K562 (cell line): Measurements from ENCODE around the gene BTRC. TPM values are rescaled to one million over a fixed set of nuclear protein-coding genes. Genes with fewer than 3 reads are reported as not detected.

Experiments used
- ATF7 ChIP-seq: fragments of 450-650 bp; IDR thresholded peaks from 2 replicates; pipeline ENCODE4 v1.7.1; 2014; ENCODE audit warnings: mild to moderate bottlenecking, moderate library complexity
- DMBX1 ChIP-seq: fragments of 250-450 bp; sonication (Bioruptor Pico); IDR thresholded peaks from 2 replicates; pipeline ENCODE4 v1.8.0; 2022; ENCODE audit warnings: inconsistent platforms, mild to moderate bottlenecking, moderate library complexity, borderline replicate concordance
- E2F8 ChIP-seq: fragments of 450-650 bp; IDR thresholded peaks from 2 replicates; pipeline ENCODE4 v1.7.1; 2018; ENCODE audit warnings: mild to moderate bottlenecking, low read depth; ENCODE audit not compliant: partially characterized antibody
- FOXK2 ChIP-seq, 2 experiments: fragments of 450-650 bp; IDR thresholded peaks in 1 of 2; conservative IDR thresholded peaks in 1 of 2; 2 replicates each; pipeline ENCODE4 v1.6.1; 2016; ENCODE audit warnings: low read depth in 2 of 2, mild to moderate bottlenecking in 1 of 2
- MEIS2 ChIP-seq: fragments of 450-650 bp; IDR thresholded peaks from 2 replicates; pipeline ENCODE4 v1.6.1; 2014; ENCODE audit warnings: mild to moderate bottlenecking; ENCODE audit not compliant: partially characterized antibody
- MTA2 ChIP-seq: fragments of 450-650 bp; IDR thresholded peaks from 2 replicates; pipeline ENCODE4 v1.6.1; 2016; ENCODE audit warnings: low read depth
- PTBP1 ChIP-seq: fragments of 200-400 bp; formaldehyde crosslinking; IDR thresholded peaks from 2 replicates; pipeline ENCODE4 v1.6.1; 2017; ENCODE audit warnings: low read depth, low read length
- SFPQ ChIP-seq: fragments of 200-400 bp; formaldehyde crosslinking; IDR thresholded peaks from 2 replicates; pipeline ENCODE4 v1.6.1; 2017; ENCODE audit warnings: mild to moderate bottlenecking, low read depth, low read length, moderate library complexity
- SIRT6 ChIP-seq: IDR thresholded peaks from one replicate; pipeline ENCODE4 v1.6.1; 2012; ENCODE audit warnings: low read depth, mild to moderate bottlenecking, control low read depth, inconsistent platforms, low read length, moderate library complexity
- SMAD1 ChIP-seq: fragments of 150-350 bp; IDR thresholded peaks from 2 replicates; pipeline ENCODE4 v1.6.1; 2014; ENCODE audit warnings: low read length, low read depth; ENCODE audit not compliant: partially characterized antibody
- SREBF1 ChIP-seq: fragments of 150-350 bp; IDR thresholded peaks from 2 replicates; pipeline ENCODE4 v1.6.1; 2014; ENCODE audit warnings: antibody characterized with exemption, low read depth, low read length, borderline replicate concordance
- SRSF9 ChIP-seq: fragments of 200-400 bp; formaldehyde crosslinking; IDR thresholded peaks from 2 replicates; pipeline ENCODE4 v1.6.1; 2017; ENCODE audit warnings: low read depth, low read length, borderline replicate concordance
- TAF1 ChIP-seq: IDR thresholded peaks from 2 replicates; pipeline ENCODE4 v1.6.1; 2011; ENCODE audit warnings: mild to moderate bottlenecking, low read length, moderate library complexity; ENCODE audit not compliant: insufficient read depth, control insufficient read depth, severe bottlenecking; ENCODE audit errors: extremely low read depth
- U2AF2 ChIP-seq: fragments of 200-400 bp; formaldehyde crosslinking; optimal IDR thresholded peaks from 2 replicates; pipeline ENCODE3; 2017; ENCODE audit warnings: low read depth, mild to moderate bottlenecking, low read length
- ZFPM2 ChIP-seq: fragments of 250-450 bp; sonication (Bioruptor Pico); IDR thresholded peaks from 2 replicates; pipeline ENCODE4 v1.5.1; 2022; ENCODE audit warnings: mild to moderate bottlenecking
- ZNF146 ChIP-seq: IDR thresholded peaks from one replicate; pipeline ENCODE4 v1.6.1; 2018; ENCODE audit warnings: missing compliant biosample characterization; ENCODE audit not compliant: unreplicated experiment
- ZNF764 ChIP-seq: fragments of 250-450 bp; sonication (Bioruptor Pico); IDR thresholded peaks from 2 replicates; pipeline ENCODE4 v1.4.0; 2020; ENCODE audit warnings: low read depth, mild to moderate bottlenecking, moderate library complexity
- polyA plus RNA-seq, 8 experiments: library from polyadenylated mRNA; depleted of rRNA in 4 of 8; stranded (reverse) in 5 of 8; unstranded in 3 of 8; fragments of >200 nt; fragmentation: Nextera tagmentation in 2 of 8; fragmentation: Illumina TruSeq in 1 of 8; extraction: Ambion mirVana in 2 of 8; extraction: Trizol in 1 of 8; gene quantifications; 2 replicates each; pipeline versions ENCODE4 v1.2.1 to v1.2.3, GENCODE V29; 2011 to 2014; ENCODE audit warnings: inconsistent platforms in 1 of 8, missing spikeins in 1 of 8
- total RNA-seq, 7 experiments: library from RNA; depleted of rRNA in 6 of 7; stranded (reverse); fragments of >200 nt in 6 of 7; fragmentation: Illumina TruSeq in 2 of 7; extraction: Trizol in 2 of 7; gene quantifications; 2 replicates each; pipeline versions ENCODE4 v1.2.1 to v1.2.3, GENCODE V29; 2011 to 2021; ENCODE audit warnings: low replicate concordance in 1 of 7
- TF ChIP-seq, protein P1 (sequence below): fragments of 250-450 bp; sonication (Bioruptor Pico); IDR thresholded peaks from 2 replicates; pipeline ENCODE4 v1.8.0; 2022; ENCODE audit warnings: inconsistent platforms
- TF ChIP-seq, protein P2 (sequence below), 2 experiments: fragments of 450-650 bp in 1 of 2; sonication (generic) in 1 of 2; formaldehyde crosslinking; conservative IDR thresholded peaks; 2 replicates each; pipeline versions ENCODE4 v1.4.0 to v1.8.1; 2020 to 2022; ENCODE audit warnings: mild to moderate bottlenecking in 1 of 2, missing genetic modification reagents in 1 of 2

Gene BTRC
- total and polyA plus RNA-seq, 9 of the 15 experiments (the other 6 are each of a cell fraction or from before 2014, with no cell fraction given) = 1.6 to 15.4 (median 7.0) TPM

- peak; percentile 81 to 87 for TF ChIP-seq FOXK2 (conservative IDR thresholded peaks at IDR 0.05 in 1 of 2, IDR thresholded peaks at IDR 0.05 in 1 of 2; ENCODE audit: low read depth in 2 of 2)
- TF ChIP-seq SMAD1 = no peak
- TF ChIP-seq MEIS2 = peak; percentile 37
- TF ChIP-seq, protein P1, sequence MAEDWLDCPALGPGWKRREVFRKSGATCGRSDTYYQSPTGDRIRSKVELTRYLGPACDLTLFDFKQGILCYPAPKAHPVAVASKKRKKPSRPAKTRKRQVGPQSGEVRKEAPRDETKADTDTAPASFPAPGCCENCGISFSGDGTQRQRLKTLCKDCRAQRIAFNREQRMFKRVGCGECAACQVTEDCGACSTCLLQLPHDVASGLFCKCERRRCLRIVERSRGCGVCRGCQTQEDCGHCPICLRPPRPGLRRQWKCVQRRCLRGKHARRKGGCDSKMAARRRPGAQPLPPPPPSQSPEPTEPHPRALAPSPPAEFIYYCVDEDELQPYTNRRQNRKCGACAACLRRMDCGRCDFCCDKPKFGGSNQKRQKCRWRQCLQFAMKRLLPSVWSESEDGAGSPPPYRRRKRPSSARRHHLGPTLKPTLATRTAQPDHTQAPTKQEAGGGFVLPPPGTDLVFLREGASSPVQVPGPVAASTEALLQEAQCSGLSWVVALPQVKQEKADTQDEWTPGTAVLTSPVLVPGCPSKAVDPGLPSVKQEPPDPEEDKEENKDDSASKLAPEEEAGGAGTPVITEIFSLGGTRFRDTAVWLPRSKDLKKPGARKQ = no peak
- TF ChIP-seq PTBP1 = no peak
- TF ChIP-seq TAF1 = no peak
- TF ChIP-seq MTA2 = peak; percentile 78
- TF ChIP-seq, protein P2, sequence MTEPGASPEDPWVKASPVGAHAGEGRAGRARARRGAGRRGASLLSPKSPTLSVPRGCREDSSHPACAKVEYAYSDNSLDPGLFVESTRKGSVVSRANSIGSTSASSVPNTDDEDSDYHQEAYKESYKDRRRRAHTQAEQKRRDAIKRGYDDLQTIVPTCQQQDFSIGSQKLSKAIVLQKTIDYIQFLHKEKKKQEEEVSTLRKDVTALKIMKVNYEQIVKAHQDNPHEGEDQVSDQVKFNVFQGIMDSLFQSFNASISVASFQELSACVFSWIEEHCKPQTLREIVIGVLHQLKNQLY (CRISPR knock-in tag; conservative IDR thresholded peaks at IDR 0.05) = no peak
- no peak for TF ChIP-seq SFPQ
- TF ChIP-seq ZFPM2 (CRISPR knock-in tag) = no peak
- no peak for TF ChIP-seq ZNF146 (CRISPR knock-in tag)
- no peak for TF ChIP-seq U2AF2
- TF ChIP-seq ATF7 = 0 out of 2 replicates have a peak, but pooled peaks have one; percentile 20
- no peak for TF ChIP-seq SRSF9
- no peak for TF ChIP-seq DMBX1 (CRISPR knock-in tag)
- TF ChIP-seq SIRT6 = no peak
- no peak for TF ChIP-seq ZNF764 (CRISPR knock-in tag)
- no peak for TF ChIP-seq SREBF1
- no peak for TF ChIP-seq E2F8
Measured at GRCh38 chr10:101450277-101451080, 96.5 kb downstream of the BTRC start (continued).
